ENCODE results near the gene DOCK4.

The DOCK4 gene

GRCh38 chr7:111872450-111873325, 333.5 kb downstream of the DOCK4 start:
- DNase-seq: no peak

- no peak for DNase-seq
These were observed 334.9 kb downstream of the DOCK4 start for GRCh38 chr7:111871283-111871682.

GRCh38 chr7:111869280-111869679, 336.9 kb downstream of the DOCK4 start:
- DNase-seq: no peak

GRCh38 chr7:111867348-111867931, 338.8 kb downstream of the DOCK4 start:
- no peak for DNase-seq

- DNase-seq: no peak
These were observed 339.4 kb downstream of the DOCK4 start for GRCh38 chr7:111866787-111867186.

GRCh38 chr7:111865430-111865829, 340.8 kb downstream of the DOCK4 start:
- no peak for DNase-seq

- DNase-seq: no peak
These were observed 341.8 kb downstream of the DOCK4 start for GRCh38 chr7:111864291-111864976.

- no peak for DNase-seq
These were observed 342.9 kb downstream of the DOCK4 start for GRCh38 chr7:111863269-111863668.

- DNase-seq: no peak
These were observed 346.0 kb downstream of the DOCK4 start for GRCh38 chr7:111860248-111860647.

- DNase-seq: no peak
These were observed 347.9 kb downstream of the DOCK4 start for GRCh38 chr7:111858331-111858730.

- no peak for DNase-seq
These were observed 350.4 kb downstream of the DOCK4 start for GRCh38 chr7:111855842-111856227.

GRCh38 chr7:111855161-111855841, 350.9 kb downstream of the DOCK4 start:
- no peak for DNase-seq

- no peak for DNase-seq
These were observed 352.8 kb downstream of the DOCK4 start for GRCh38 chr7:111853201-111853990.

- no peak for DNase-seq
These were observed 354.1 kb downstream of the DOCK4 start for GRCh38 chr7:111852081-111852480.

- no peak for DNase-seq
These were observed 359.3 kb downstream of the DOCK4 start for GRCh38 chr7:111846898-111847297.

- no peak for DNase-seq
These were observed 360.3 kb downstream of the DOCK4 start for GRCh38 chr7:111845853-111846252.

GRCh38 chr7:111844904-111845671, 361.1 kb downstream of the DOCK4 start:
- DNase-seq: no peak

- no peak for DNase-seq
These were observed 363.7 kb downstream of the DOCK4 start for GRCh38 chr7:111842491-111842890.

- no peak for DNase-seq
These were observed 364.5 kb downstream of the DOCK4 start for GRCh38 chr7:111841596-111842205.

GRCh38 chr7:111840528-111840927, 365.7 kb downstream of the DOCK4 start:
- no peak for DNase-seq

- no peak for DNase-seq
These were observed 366.9 kb downstream of the DOCK4 start for GRCh38 chr7:111839261-111839660.
